Tibial artery (tissue), 4 donors: Measurements from ENCODE around the gene NME8.

Experiments
- DNase-seq, 2 donors: peaks; one replicate each; pipeline ENCODE4 v3.0.0-alpha.2; 2019
- H3K27ac ChIP-seq, 2 donors: fragments of 200-600 bp; sonication (generic) in 1 of 2; 1 replicate in 1 of 2; 2 replicates in 1 of 2; pipeline ENCODE4 v1.5.1; 2018 to 2019; ENCODE audit warnings: mild to moderate bottlenecking in 1 of 2
- H3K27me3 ChIP-seq, 2 donors: fragments of 200-600 bp; sonication (generic) in 1 of 2; one replicate each; pipeline versions ENCODE4 v1.5.1 to v1.6.0; 2016 to 2019
- H3K36me3 ChIP-seq, 3 donors: fragments of 200-600 bp; sonication (generic) in 2 of 3; one replicate each; pipeline ENCODE4 v1.5.1; 2016 to 2019; ENCODE audit warnings: mild to moderate bottlenecking in 2 of 3
- H3K4me1 ChIP-seq, 4 donors: fragments of 200-600 bp; sonication (generic) in 2 of 4; 1 replicate in 3 of 4; 2 replicates in 1 of 4; pipeline ENCODE4 v1.5.1; 2016 to 2019
- H3K4me3 ChIP-seq, 2 donors: fragments of 200-600 bp; sonication (generic) in 1 of 2; 1 replicate in 1 of 2; 2 replicates in 1 of 2; pipeline ENCODE4 v1.5.1; 2018 to 2019; ENCODE audit warnings: mild to moderate bottlenecking in 2 of 2
- H3K9me3 ChIP-seq, 3 donors: fragments of 200-600 bp; sonication (generic) in 1 of 3; one replicate each; pipeline ENCODE4 v1.5.1; 2016 to 2019
- CTCF ChIP-seq, 2 experiments: fragments of 200-600 bp in 1 of 2; fragments of 450-650 bp in 1 of 2; IDR thresholded peaks; one replicate each; pipeline ENCODE4 v1.5.1; 2017 to 2019; ENCODE audit warnings: antibody characterized with exemption in 2 of 2, mild to moderate bottlenecking in 1 of 2, moderate library complexity in 1 of 2
- intact Hi-C: fragments of 100-400 bp; cut with DNase I; formaldehyde crosslinking; loops from one replicate; pipeline ENCODE4 v1.15.0; 2023; ENCODE audit warnings: low total_unique reads

The NME8 gene

GRCh38 chr7:37833818-37834146 is 14.6 kb upstream of the NME8 start:
- intact Hi-C loops, result loop anchor here (5.0 kb wide), 2 partner anchors 206 to 601 kb away; no protein-coding TSS in a partner anchor
- Histone ChIP-seq H3K9me3 (no peaks in the 10 kb centered on the region), H3K4me1 (peaks cover 0 to 6% (median 2%) of the 10 kb centered on the region in 4 donors), H3K36me3 (no peaks in the 10 kb centered on the region), H3K27ac (no peak overlapping the region), H3K4me3 (no peak overlapping the region), H3K27me3 (no peaks in the 10 kb centered on the region)
- TF ChIP-seq CTCF (IDR thresholded peaks at IDR 0.05), result no peak
- no peak for DNase-seq

GRCh38 chr7:37853468-37853867 is 5.1 kb downstream of the NME8 start:
- intact Hi-C loops, result no loop called here
- Histone ChIP-seq H3K27ac (no peak overlapping the region), H3K4me1 (no peaks in the 10 kb centered on the region), H3K36me3 (no peaks in the 10 kb centered on the region), H3K4me3 (no peak overlapping the region), H3K27me3 (no peaks in the 10 kb centered on the region), H3K9me3 (no peaks in the 10 kb centered on the region)
- no peak for DNase-seq
- TF ChIP-seq CTCF (IDR thresholded peaks at IDR 0.05), result no peak

GRCh38 chr7:37882086-37882485 is 33.7 kb downstream of the NME8 start:
- intact Hi-C loops, result no loop called here
- Histone ChIP-seq H3K36me3 (no peaks in the 10 kb centered on the region), H3K9me3 (no peaks in the 10 kb centered on the region), H3K4me3 (no peak overlapping the region), H3K4me1 (no peaks in the 10 kb centered on the region), H3K27ac (no peak overlapping the region), H3K27me3 (no peaks in the 10 kb centered on the region)
- DNase-seq, result no peak
- TF ChIP-seq CTCF (IDR thresholded peaks at IDR 0.05), result no peak

- Histone ChIP-seq H3K4me3 (no peak overlapping the region), H3K27me3 (no peaks in the 10 kb centered on the region), H3K9me3 (no peaks in the 10 kb centered on the region), H3K4me1 (no peaks in the 10 kb centered on the region), H3K36me3 (no peaks in the 10 kb centered on the region), H3K27ac (no peak overlapping the region)
- no peak for DNase-seq
- TF ChIP-seq CTCF (IDR thresholded peaks at IDR 0.05), result no peak
- intact Hi-C loops, result no loop called here
Observed at GRCh38 chr7:37893359-37893758, 45.0 kb downstream of the NME8 start.

- intact Hi-C loops, result no loop called here
- H3K27ac ChIP-seq, result no peak overlapping the region
- no peak overlapping the region for H3K4me3 ChIP-seq
- H3K27me3 ChIP-seq, result no peaks in the 10 kb centered on the region
- H3K4me1 ChIP-seq, result no peaks in the 10 kb centered on the region
- no peaks in the 10 kb centered on the region for H3K36me3 ChIP-seq
- no peak for TF ChIP-seq CTCF (IDR thresholded peaks at IDR 0.05)
- DNase-seq, result no peak
- H3K9me3 ChIP-seq, result no peaks in the 10 kb centered on the region
Observed at GRCh38 chr7:37894671-37895070, 46.3 kb downstream of the NME8 start.

- no peak for TF ChIP-seq CTCF (IDR thresholded peaks at IDR 0.05)
- Histone ChIP-seq H3K9me3 (no peaks in the 10 kb centered on the region), H3K4me3 (no peak overlapping the region), H3K4me1 (peaks cover 0 to 10% (median 7%) of the 10 kb centered on the region in 4 donors), H3K36me3 (no peaks in the 10 kb centered on the region), H3K27me3 (no peaks in the 10 kb centered on the region), H3K27ac (no peak overlapping the region)
- intact Hi-C loops, result loop anchor here (5.0 kb wide), 2 partner anchors 208 to 323 kb away; no protein-coding TSS in a partner anchor
- DNase-seq, result no peak
Observed at GRCh38 chr7:37899712-37900247, 51.4 kb downstream of the NME8 start.
